Mesendoderm (in vitro differentiated cells): ENCODE measurements around the gene TXNRD2.
A peak's percentile ranks its signal among the peaks of the same experiment; 100 is the strongest.

Source experiments
- DNase-seq: peaks from one replicate; pipeline ENCODE4 v3.0.0; 2013
- H2AK5ac ChIP-seq: 2 replicates; pipeline ENCODE4 v1.6.1; 2013; ENCODE audit warnings: low read length, inconsistent platforms
- H2BK120ac ChIP-seq: 2 replicates; pipeline ENCODE4 v1.6.1; 2013; ENCODE audit warnings: low read depth, mild to moderate bottlenecking, low read length, moderate library complexity, mixed read lengths
- H2BK15ac ChIP-seq: replicated peaks from 2 replicates; pipeline ENCODE4 v1.6.1; 2013; ENCODE audit warnings: low read depth, mild to moderate bottlenecking, moderate library complexity
- H2BK5ac ChIP-seq: 2 replicates; pipeline ENCODE4 v1.6.1; 2013; ENCODE audit warnings: low read length, inconsistent platforms
- H3K18ac ChIP-seq: 2 replicates; pipeline ENCODE4 v1.6.1; 2013; ENCODE audit warnings: mild to moderate bottlenecking, low read length, mixed read lengths
- H3K23ac ChIP-seq: one replicate; pipeline ENCODE4 v1.6.1; 2013; ENCODE audit warnings: low read length
- H3K27ac ChIP-seq: 2 replicates; pipeline ENCODE4 v1.5.1; 2013; ENCODE audit warnings: low read depth, mild to moderate bottlenecking, inconsistent platforms, low read length, moderate library complexity
- H3K27me3 ChIP-seq: 2 replicates; pipeline ENCODE4 v1.6.1; 2013; ENCODE audit warnings: low read length, control low read depth, mild to moderate bottlenecking, inconsistent platforms; ENCODE audit not compliant: insufficient read depth, poor library complexity
- H3K36me3 ChIP-seq: 2 replicates; pipeline ENCODE4 v1.6.1; 2013; ENCODE audit warnings: low read length, inconsistent platforms; ENCODE audit not compliant: control insufficient read depth, insufficient read depth
- H3K4ac ChIP-seq: one replicate; pipeline ENCODE4 v1.6.1; 2013; ENCODE audit warnings: low read depth, mild to moderate bottlenecking, low read length, moderate library complexity
- H3K4me1 ChIP-seq: 2 replicates; pipeline ENCODE4 v1.6.1; 2013; ENCODE audit warnings: low read depth, low read length, inconsistent platforms; ENCODE audit not compliant: control insufficient read depth
- H3K4me2 ChIP-seq: 2 replicates; pipeline ENCODE4 v1.6.1; 2013; ENCODE audit warnings: low read length
- H3K4me3 ChIP-seq: 2 replicates; pipeline ENCODE4 v1.5.1; 2013; ENCODE audit warnings: mild to moderate bottlenecking, low read length
- H3K56ac ChIP-seq: one replicate; pipeline ENCODE4 v1.6.1; 2013; ENCODE audit warnings: low read length
- H3K79me1 ChIP-seq: 2 replicates; pipeline ENCODE4 v1.6.1; 2013; ENCODE audit warnings: low read length, inconsistent platforms
- H3K79me2 ChIP-seq: 2 replicates; pipeline ENCODE4 v1.6.1; 2013; ENCODE audit warnings: mild to moderate bottlenecking, low read length; ENCODE audit not compliant: control insufficient read depth, insufficient read depth
- H3K9ac ChIP-seq: 2 replicates; pipeline ENCODE4 v1.6.1; 2013; ENCODE audit warnings: low read length, inconsistent platforms
- H4K5ac ChIP-seq: one replicate; pipeline ENCODE4 v1.6.1; 2013; ENCODE audit warnings: low read length
- H4K8ac ChIP-seq: one replicate; pipeline ENCODE4 v1.6.1; 2013; ENCODE audit warnings: low read depth, mild to moderate bottlenecking, control low read depth, low read length, moderate library complexity
- WGBS: extraction: QIAGEN DNeasy Blood & Tissue Kit; methylation state at CpG from one replicate; pipeline ENCODE4 v1.1.7; 2013; ENCODE audit warnings: low lambda C conversion rate, missing lambda C conversion rate; ENCODE audit not compliant: insufficient coverage; ENCODE audit errors: extremely low coverage; 5-methylcytosine and 5-hydroxymethylcytosine counted together

TXNRD2 gene

GRCh38 chr22:19976671-19977070 lies 35.1 kb upstream of the TXNRD2 start:
- Histone ChIP-seq H3K9ac (no peak overlapping the region), H3K27me3 (no peaks in the 10 kb centered on the region), H3K79me2 (no peaks in the 10 kb centered on the region), H3K56ac (no peak overlapping the region), H3K4me2 (no peak overlapping the region), H3K23ac (no peak overlapping the region), H3K18ac (no peak overlapping the region), H3K4ac (no peak overlapping the region), H2BK15ac (no peak overlapping the region), H2BK120ac (no peak overlapping the region), H3K36me3 (peaks cover 4% of the 10 kb centered on the region), H4K8ac (no peak overlapping the region), H3K79me1 (no peaks in the 10 kb centered on the region), H2AK5ac (no peak overlapping the region), H3K27ac (no peak overlapping the region), H3K4me3 (no peak overlapping the region), H2BK5ac (no peak overlapping the region), H4K5ac (no peak overlapping the region), H3K4me1 (peaks cover 8% of the 10 kb centered on the region)
- no CpG with 5 or more reads among the region's 3 CpGs for WGBS
- no peak for DNase-seq

DNA sequence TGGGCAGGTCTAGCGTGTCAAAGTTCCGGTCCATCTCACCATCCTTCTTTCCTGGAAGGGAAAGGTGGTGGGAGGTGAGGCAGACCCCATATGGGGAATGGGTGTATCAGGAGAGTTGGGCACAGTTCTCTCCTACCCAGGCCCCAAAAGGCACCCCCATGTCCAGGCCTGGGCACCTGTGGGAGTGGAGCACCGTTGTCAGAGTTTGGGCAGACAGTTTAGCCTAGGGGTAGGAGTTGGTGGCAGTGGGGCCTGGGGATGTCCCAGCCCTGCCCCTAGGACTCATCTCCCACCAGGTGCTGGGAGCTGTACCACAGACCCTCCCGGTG lies 34.1 kb upstream of the TXNRD2 start:
- no peak overlapping the region for H2BK5ac ChIP-seq
- H3K27ac ChIP-seq = no peak overlapping the region
- no peak overlapping the region for H2AK5ac ChIP-seq
- peaks cover 4% of the 10 kb centered on the region for H3K36me3 ChIP-seq
- H3K4me3 ChIP-seq = no peak overlapping the region
- H3K4me1 ChIP-seq = peaks cover 8% of the 10 kb centered on the region
- H3K23ac ChIP-seq = no peak overlapping the region
- H3K4me2 ChIP-seq = no peak overlapping the region
- H2BK15ac ChIP-seq = no peak overlapping the region
- no peak overlapping the region for H4K5ac ChIP-seq
- peak overlapping the region; percentile 44 for H3K56ac ChIP-seq
- H3K27me3 ChIP-seq = no peaks in the 10 kb centered on the region
- no peaks in the 10 kb centered on the region for H3K79me1 ChIP-seq
- no peak overlapping the region for H3K9ac ChIP-seq
- no peaks in the 10 kb centered on the region for H3K79me2 ChIP-seq
- WGBS = no CpG with 5 or more reads among the region's 4 CpGs
- no peak overlapping the region for H3K18ac ChIP-seq
- no peak overlapping the region for H3K4ac ChIP-seq
- H2BK120ac ChIP-seq = no peak overlapping the region
- no peak for DNase-seq
- no peak overlapping the region for H4K8ac ChIP-seq

DNA sequence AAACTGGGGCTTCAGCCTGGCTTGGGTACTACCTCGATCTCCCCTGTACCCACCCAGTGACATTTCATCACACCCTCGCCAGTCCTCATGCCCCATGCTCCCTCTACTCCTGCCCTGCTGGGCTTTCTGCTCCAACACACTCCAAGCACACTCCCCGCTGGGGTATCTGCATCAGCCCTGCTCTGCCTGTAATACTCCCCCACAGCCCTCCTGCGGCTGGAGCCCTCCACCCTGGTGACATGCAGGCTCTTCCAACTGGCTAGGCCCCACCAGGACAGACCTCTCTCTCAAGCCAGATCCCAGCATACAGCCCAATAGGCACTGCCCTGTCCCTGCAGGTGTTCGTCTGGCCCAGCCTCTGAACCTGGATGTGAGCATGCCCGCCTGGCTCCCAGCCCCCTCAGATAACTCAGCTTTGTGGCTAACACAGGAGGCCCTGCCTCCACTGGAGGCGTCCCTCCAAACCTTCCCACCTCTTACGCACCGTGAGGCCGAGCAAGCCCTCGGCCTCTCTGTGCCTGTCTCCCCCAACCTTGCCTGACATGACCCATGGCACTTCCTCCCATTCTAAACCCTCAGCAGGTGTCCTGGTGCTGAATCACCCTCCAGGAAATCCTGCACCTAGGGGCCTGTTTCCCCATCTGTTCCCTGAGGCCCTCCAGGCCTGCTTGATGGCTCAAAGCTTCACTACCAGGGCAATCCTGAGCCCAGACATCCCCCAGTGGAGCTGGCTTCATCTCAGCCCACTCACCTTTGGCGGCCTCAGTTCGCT lies 33.5 kb upstream of the TXNRD2 start:
- Histone ChIP-seq H4K5ac (no peak overlapping the region), H2BK120ac (no peak overlapping the region), H3K56ac (peak overlapping the region; percentile 44), H3K4me1 (peaks cover 8% of the 10 kb centered on the region), H3K79me2 (no peaks in the 10 kb centered on the region), H3K9ac (no peak overlapping the region), H3K36me3 (peaks cover 4% of the 10 kb centered on the region), H3K4me3 (no peak overlapping the region), H2BK15ac (no peak overlapping the region), H3K4me2 (no peak overlapping the region), H3K27ac (peak overlapping the region; percentile 10), H4K8ac (no peak overlapping the region), H3K4ac (no peak overlapping the region), H2BK5ac (no peak overlapping the region), H3K27me3 (no peaks in the 10 kb centered on the region), H2AK5ac (no peak overlapping the region), H3K18ac (no peak overlapping the region), H3K23ac (no peak overlapping the region), H3K79me1 (no peaks in the 10 kb centered on the region)
- DNase-seq = peak; percentile 41
- WGBS = no CpG with 5 or more reads among the region's 13 CpGs

DNA sequence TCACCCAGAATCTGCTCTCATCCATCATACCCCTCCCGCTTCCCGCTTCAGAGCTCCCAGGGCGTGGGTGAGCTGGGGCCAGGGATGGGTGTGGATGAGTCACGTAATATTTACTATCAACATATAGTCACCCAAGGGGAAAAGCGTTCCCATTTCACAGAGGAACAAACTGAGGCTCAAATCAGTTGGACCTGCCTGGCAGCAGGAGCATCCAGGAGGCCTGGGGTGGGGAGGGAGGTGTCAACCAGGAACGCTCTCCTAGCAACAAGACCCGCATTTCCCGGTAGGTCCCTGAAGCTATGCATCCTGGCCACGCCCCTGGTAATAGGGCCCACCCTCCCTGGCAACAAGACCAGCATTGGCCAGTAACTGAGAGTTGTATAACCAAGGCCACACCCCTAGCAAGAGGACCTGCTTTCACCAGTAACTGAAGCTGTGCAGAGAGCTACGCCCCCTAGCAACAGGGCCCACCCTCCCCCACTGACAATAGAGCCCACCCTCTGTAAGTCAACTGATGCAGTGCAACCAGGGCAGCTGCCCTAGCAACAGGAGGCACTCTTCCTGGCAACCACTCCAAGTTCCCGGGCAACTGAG lies 32.7 kb upstream of the TXNRD2 start:
- Histone ChIP-seq H3K79me2 (no peaks in the 10 kb centered on the region), H2BK15ac (no peak overlapping the region), H2BK5ac (no peak overlapping the region), H3K56ac (no peak overlapping the region), H3K4ac (no peak overlapping the region), H4K8ac (no peak overlapping the region), H3K27me3 (no peaks in the 10 kb centered on the region), H3K79me1 (no peaks in the 10 kb centered on the region), H3K9ac (no peak overlapping the region), H3K27ac (peak overlapping the region; percentile 10), H2AK5ac (no peak overlapping the region), H3K23ac (no peak overlapping the region), H3K4me1 (peaks cover 8% of the 10 kb centered on the region), H3K36me3 (peaks cover 3% of the 10 kb centered on the region), H4K5ac (no peak overlapping the region), H3K4me2 (no peak overlapping the region), H3K4me3 (no peak overlapping the region), H3K18ac (no peak overlapping the region), H2BK120ac (no peak overlapping the region)
- peak; percentile 99 for DNase-seq
- no CpG with 5 or more reads among the region's 11 CpGs for WGBS

DNA sequence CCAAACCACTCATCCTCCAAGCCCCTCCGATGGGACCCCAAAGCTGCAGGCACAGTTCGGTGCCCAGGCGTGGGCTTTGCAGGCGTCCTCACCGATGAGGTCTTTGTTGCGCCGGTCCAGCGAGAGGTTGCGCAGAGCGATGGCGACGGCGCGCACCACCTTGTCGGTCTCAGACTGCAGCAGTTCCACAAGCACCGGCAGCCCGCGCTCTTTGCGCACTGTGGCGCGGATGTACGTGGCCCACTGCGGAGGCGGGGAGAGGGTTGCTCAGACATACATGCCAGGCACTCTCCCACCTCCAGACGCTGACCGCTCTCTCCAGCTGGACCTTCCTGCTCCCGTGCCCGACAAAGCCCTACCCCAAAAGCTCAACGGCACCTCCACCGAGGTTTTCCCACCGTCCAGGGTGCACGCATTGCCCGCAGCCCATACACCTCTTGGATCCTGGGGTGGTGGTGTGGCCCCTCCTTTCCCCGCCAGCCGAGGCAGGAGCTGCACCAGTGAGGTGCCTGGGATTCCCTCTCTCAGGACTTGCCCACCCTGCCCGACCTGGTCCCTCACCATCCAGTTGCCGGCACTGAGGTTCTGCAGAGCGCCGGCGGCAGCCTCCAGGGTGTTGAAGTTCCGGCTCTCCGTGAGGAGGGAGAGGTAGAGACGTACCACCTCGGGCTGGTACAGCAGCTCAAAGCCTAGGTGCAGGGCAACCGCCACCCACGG lies 32.1 kb upstream of the TXNRD2 start:
- Histone ChIP-seq H4K8ac (no peak overlapping the region), H2BK120ac (no peak overlapping the region), H3K23ac (no peak overlapping the region), H3K4me3 (no peak overlapping the region), H3K36me3 (peaks cover under 1% of the 10 kb centered on the region), H3K27ac (no peak overlapping the region), H3K56ac (no peak overlapping the region), H3K9ac (no peak overlapping the region), H3K4me1 (peaks cover 8% of the 10 kb centered on the region), H2AK5ac (no peak overlapping the region), H3K79me2 (no peaks in the 10 kb centered on the region), H2BK5ac (no peak overlapping the region), H3K4me2 (no peak overlapping the region), H3K4ac (no peak overlapping the region), H3K18ac (no peak overlapping the region), H3K79me1 (no peaks in the 10 kb centered on the region), H2BK15ac (no peak overlapping the region), H3K27me3 (no peaks in the 10 kb centered on the region), H4K5ac (no peak overlapping the region)
- no CpG with 5 or more reads among the region's 46 CpGs for WGBS
- no peak for DNase-seq
